CD14-positive monocyte (primary cell): ENCODE measurements around the gene AZIN2. TPM values are rescaled to one million over a fixed set of nuclear protein-coding genes. Genes with fewer than 3 reads are reported as not detected.
A peak's percentile ranks its signal among the peaks of the same experiment; 100 is the strongest.

ENCODE experiments used
- DNase-seq, 3 donors: peaks; one replicate each; pipeline ENCODE4 v3.0.0-alpha.2; 2011 to 2022
- H2AFZ ChIP-seq: 2 replicates; pipeline ENCODE4 v1.6.0; 2012; ENCODE audit warnings: mild to moderate bottlenecking, low read depth, low read length, inconsistent platforms; ENCODE audit not compliant: insufficient read depth, poor library complexity, severe bottlenecking
- H3K27ac ChIP-seq, 2 donors: 1 replicate in 1 of 2; 2 replicates in 1 of 2; pipeline ENCODE4 v1.5.1; 2012 to 2013; ENCODE audit warnings: low read length in 2 of 2, control low read depth in 1 of 2, inconsistent platforms in 1 of 2, low read depth in 1 of 2, mild to moderate bottlenecking in 1 of 2
- H3K27me3 ChIP-seq, 2 donors: one replicate each; pipeline versions ENCODE4 v1.6.0 to v1.6.1; 2011 to 2013; ENCODE audit warnings: low read length in 2 of 2; ENCODE audit not compliant: control insufficient read depth in 2 of 2, insufficient read depth in 2 of 2
- H3K36me3 ChIP-seq, 2 donors: replicated peaks in 1 of 2; 1 replicate in 1 of 2; 2 replicates in 1 of 2; pipeline versions ENCODE4 v1.5.1 to v1.6.1; 2012 to 2013; ENCODE audit warnings: low read length in 2 of 2, control low read depth in 1 of 2, inconsistent platforms in 1 of 2, mild to moderate bottlenecking in 1 of 2; ENCODE audit not compliant: insufficient read depth in 2 of 2, control insufficient read depth in 1 of 2
- H3K4me1 ChIP-seq, 2 donors: 1 replicate in 1 of 2; 2 replicates in 1 of 2; pipeline versions ENCODE4 v1.5.1 to v1.6.1; 2012 to 2013; ENCODE audit warnings: low read length in 2 of 2, control low read depth in 1 of 2, inconsistent platforms in 1 of 2, mild to moderate bottlenecking in 1 of 2, moderate library complexity in 1 of 2; ENCODE audit not compliant: insufficient read depth in 2 of 2, control insufficient read depth in 1 of 2
- H3K4me2 ChIP-seq: replicated peaks from 2 replicates; pipeline ENCODE3; 2012; ENCODE audit warnings: low read length, moderate library complexity, mild to moderate bottlenecking; ENCODE audit not compliant: poor library complexity, severe bottlenecking; ENCODE audit errors: extremely low read depth
- H3K4me3 ChIP-seq, 3 experiments: fragments of 200-600 bp in 1 of 3; sonication (generic) in 1 of 3; replicated peaks in 1 of 3; 1 replicate in 2 of 3; 2 replicates in 1 of 3; pipeline ENCODE4 v1.5.1; 2011 to 2013; ENCODE audit warnings: low read length in 3 of 3, mild to moderate bottlenecking in 3 of 3, control low read depth in 2 of 3, low read depth in 2 of 3, inconsistent platforms in 1 of 3, moderate library complexity in 1 of 3
- H3K79me2 ChIP-seq: 2 replicates; pipeline ENCODE4 v1.6.0; 2012; ENCODE audit warnings: mild to moderate bottlenecking, control low read depth, inconsistent platforms, low read length, moderate library complexity; ENCODE audit not compliant: insufficient read depth
- H3K9ac ChIP-seq: 2 replicates; pipeline ENCODE4 v1.6.0; 2017; ENCODE audit warnings: low read length, mild to moderate bottlenecking; ENCODE audit not compliant: insufficient read depth, poor library complexity, severe bottlenecking
- H3K9me3 ChIP-seq, 2 donors: replicated peaks in 1 of 2; 1 replicate in 1 of 2; 2 replicates in 1 of 2; pipeline versions ENCODE4 v1.5.1 to v1.6.1; 2012 to 2013; ENCODE audit warnings: low read length in 2 of 2, control low read depth in 1 of 2; ENCODE audit not compliant: control insufficient read depth in 1 of 2, insufficient read depth in 1 of 2
- H4K20me1 ChIP-seq: 2 replicates; pipeline ENCODE4 v1.6.0; 2012; ENCODE audit warnings: mild to moderate bottlenecking, low read length, control low read depth, moderate library complexity; ENCODE audit not compliant: insufficient read depth
- H3K27ac Mint-ChIP-seq, 7 donors: one replicate each; pipeline ENCODE4 v1.8.0; 2020; ENCODE audit warnings: mild to moderate bottlenecking in 7 of 7, mixed read lengths in 7 of 7, moderate library complexity in 6 of 7, inconsistent platforms in 2 of 7
- H3K27me3 Mint-ChIP-seq, 3 donors: one replicate each; pipeline ENCODE4 v1.8.0; 2021 to 2022; ENCODE audit warnings: low read depth in 3 of 3, mild to moderate bottlenecking in 3 of 3, mixed read lengths in 3 of 3, moderate library complexity in 3 of 3, inconsistent platforms in 1 of 3
- H3K36me3 Mint-ChIP-seq, 2 donors: one replicate each; pipeline ENCODE4 v1.8.0; 2020; ENCODE audit warnings: mixed read lengths in 2 of 2, inconsistent platforms in 1 of 2, mild to moderate bottlenecking in 1 of 2
- H3K4me1 Mint-ChIP-seq: one replicate; pipeline ENCODE4 v1.8.0; 2020; ENCODE audit warnings: mild to moderate bottlenecking, mixed read lengths
- H3K4me3 Mint-ChIP-seq, 2 donors: one replicate each; pipeline ENCODE4 v1.8.0; 2020; ENCODE audit warnings: mild to moderate bottlenecking in 2 of 2, mixed read lengths in 2 of 2, moderate library complexity in 1 of 2
- H3K9me3 Mint-ChIP-seq, 7 donors: one replicate each; pipeline ENCODE4 v1.8.0; 2020 to 2022; ENCODE audit warnings: mixed read lengths in 7 of 7, mild to moderate bottlenecking in 6 of 7, moderate library complexity in 6 of 7, inconsistent platforms in 2 of 7
- CTCF ChIP-seq: fragments of 200-600 bp; IDR thresholded peaks from one replicate; pipeline ENCODE4 v1.8.0; 2022; ENCODE audit warnings: antibody characterized with exemption, mild to moderate bottlenecking
- WGBS: methylation state at CpG from one replicate; pipeline ENCODE4 v1.1.5; 2013; ENCODE audit warnings: missing lambda C conversion rate; ENCODE audit not compliant: insufficient coverage; 5-methylcytosine and 5-hydroxymethylcytosine counted together
- intact Hi-C, 2 donors: fragments of 100-400 bp; cut with micrococcal nuclease; formaldehyde crosslinking; loops; one replicate each; pipeline versions ENCODE4 v1.15.0 to v1.15.1; 2023
- polyA plus RNA-seq, 3 donors: library from polyadenylated mRNA; depleted of rRNA in 1 of 3; unstranded in 2 of 3; stranded (reverse) in 1 of 3; fragments of 300-500 nt in 2 of 3; fragments of >200 nt in 1 of 3; fragmentation: Illumina TruSeq in 2 of 3; gene quantifications; 1 replicate in 2 of 3; 2 replicates in 1 of 3; pipeline ENCODE4 v1.2.3, GENCODE V29; 2012 to 2021

The AZIN2 gene
- polyA plus RNA-seq, 3 donors: 0.03 to 0.89 TPM; not detected in 1

- Histone ChIP-seq H3K79me2 (no peaks in the 10 kb centered on the region), H3K27ac (no peak overlapping the region), H2AFZ (no peak overlapping the region), H3K4me1 (no peaks in the 10 kb centered on the region), H3K4me3 (no peak overlapping the region), H3K9ac (no peak overlapping the region), H3K9me3 (no peaks in the 10 kb centered on the region), H4K20me1 (no peaks in the 10 kb centered on the region), H3K27me3 (no peaks in the 10 kb centered on the region), H3K36me3 (peaks cover 11 to 32% of the 10 kb centered on the region in 2 donors), H3K4me2 (no peak overlapping the region)
- no peak for TF ChIP-seq CTCF
- no peak for DNase-seq
- no CpG with 5 or more reads among the region's 7 CpGs for WGBS
- Mint-ChIP-seq H3K4me3 (no peak overlapping the region), H3K27me3 (peaks cover 0 to 6% (median 0%) of the 10 kb centered on the region in 3 donors), H3K4me1 (no peaks in the 10 kb centered on the region), H3K36me3 (peaks cover 19 to 34% of the 10 kb centered on the region in 2 donors), H3K9me3 (no peaks in the 10 kb centered on the region), H3K27ac (no peak overlapping the region)
- intact Hi-C loops: no loop called here
These were observed 61.6 kb downstream of the AZIN2 start for GRCh38 chr1:33142483-33143064.

- intact Hi-C loops: no loop called here
- no peak for TF ChIP-seq CTCF
- Histone ChIP-seq H2AFZ (no peak overlapping the region), H3K27me3 (no peaks in the 10 kb centered on the region), H3K9ac (no peak overlapping the region), H3K9me3 (no peaks in the 10 kb centered on the region), H3K4me1 (no peaks in the 10 kb centered on the region), H3K36me3 (peaks cover 14 to 34% of the 10 kb centered on the region in 2 donors), H4K20me1 (no peaks in the 10 kb centered on the region), H3K79me2 (no peaks in the 10 kb centered on the region), H3K4me3 (no peak overlapping the region), H3K27ac (no peak overlapping the region), H3K4me2 (no peak overlapping the region)
- H3K27ac Mint-ChIP-seq: peak overlapping the region in 1 of 7 donors; percentile 43
- peaks cover 19 to 39% of the 10 kb centered on the region in 2 donors for H3K36me3 Mint-ChIP-seq
- DNase-seq: no peak
- H3K4me1 Mint-ChIP-seq: no peaks in the 10 kb centered on the region
- H3K4me3 Mint-ChIP-seq: no peak overlapping the region
- peaks cover 0 to 6% (median 0%) of the 10 kb centered on the region in 3 donors for H3K27me3 Mint-ChIP-seq
- 100% methylated on average over 2 of the region's 4 CpGs for WGBS
- H3K9me3 Mint-ChIP-seq: no peaks in the 10 kb centered on the region
These were observed 62.2 kb downstream of the AZIN2 start for GRCh38 chr1:33143176-33143575.
